Endothelial cell (in vitro differentiated cells): ENCODE data around the gene PRB4. TPM values are rescaled to one million over a fixed set of nuclear protein-coding genes. Genes with fewer than 3 reads are reported as not detected.
"Not testable (repeated sequence)": the region's sequence is repeated elsewhere in the genome, so short reads cannot be mapped to it uniquely, and the experiment has no call there.

Experiments
- DNase-seq: peaks from one replicate; pipeline ENCODE4 v3.0.0; 2021; ENCODE audit warnings: low spot score
- H3K27ac Mint-ChIP-seq: one replicate; pipeline ENCODE4 v1.8.0; 2021; ENCODE audit warnings: mixed read lengths, inconsistent platforms; ENCODE audit not compliant: unreplicated experiment
- H3K27me3 Mint-ChIP-seq: one replicate; pipeline ENCODE4 v1.8.0; 2021; ENCODE audit warnings: mild to moderate bottlenecking, moderate library complexity, mixed read lengths, inconsistent platforms; ENCODE audit not compliant: unreplicated experiment
- H3K36me3 Mint-ChIP-seq: one replicate; pipeline ENCODE4 v1.8.0; 2021; ENCODE audit warnings: mild to moderate bottlenecking, low read depth, mixed read lengths, inconsistent platforms; ENCODE audit not compliant: unreplicated experiment
- H3K4me1 Mint-ChIP-seq: one replicate; pipeline ENCODE4 v1.8.0; 2021; ENCODE audit warnings: mild to moderate bottlenecking, mixed read lengths, inconsistent platforms; ENCODE audit not compliant: unreplicated experiment
- H3K4me3 Mint-ChIP-seq: one replicate; pipeline ENCODE4 v1.8.0; 2021; ENCODE audit warnings: mild to moderate bottlenecking, mixed read lengths, inconsistent platforms; ENCODE audit not compliant: unreplicated experiment
- H3K9me3 Mint-ChIP-seq: one replicate; pipeline ENCODE4 v1.8.0; 2021; ENCODE audit warnings: mixed read lengths, inconsistent platforms; ENCODE audit not compliant: unreplicated experiment
- long read RNA-seq: library from polyadenylated mRNA; unstranded; transcript quantifications from one replicate; pipeline ENCODE4 v2.0.0, GENCODE V29; 2020; ENCODE audit not compliant: unreplicated experiment
- total RNA-seq: library from RNA; stranded (reverse); fragmentation: NEBNext Ultra II Directional; extraction: Animal tissue kit (Norgen Biotek cat#: 25700); gene quantifications from one replicate; pipeline ENCODE4 v1.2.1, GENCODE V29; 2021; ENCODE audit not compliant: unreplicated experiment
- TF ChIP-seq, protein P1 (sequence below): fragments of 200-600 bp; sonication (generic); IDR thresholded peaks from one replicate; pipeline ENCODE4 v1.5.0; 2021; ENCODE audit warnings: antibody characterized with exemption; ENCODE audit not compliant: unreplicated experiment

The PRB4 gene
- total RNA-seq, result not detected
- long read RNA-seq, result 0 reads

GRCh38 chr12:11310336-11310735, at the start of gene PRB4:
PRB4 (minus strand) TSS chr12:11310436; CDS start chr12:11310398, 38 bp downstream.
- no peaks in the 10 kb centered on the region for H3K36me3 Mint-ChIP-seq
- peaks cover 4% of the 10 kb centered on the region for H3K4me1 Mint-ChIP-seq
- TF ChIP-seq, protein P1, sequence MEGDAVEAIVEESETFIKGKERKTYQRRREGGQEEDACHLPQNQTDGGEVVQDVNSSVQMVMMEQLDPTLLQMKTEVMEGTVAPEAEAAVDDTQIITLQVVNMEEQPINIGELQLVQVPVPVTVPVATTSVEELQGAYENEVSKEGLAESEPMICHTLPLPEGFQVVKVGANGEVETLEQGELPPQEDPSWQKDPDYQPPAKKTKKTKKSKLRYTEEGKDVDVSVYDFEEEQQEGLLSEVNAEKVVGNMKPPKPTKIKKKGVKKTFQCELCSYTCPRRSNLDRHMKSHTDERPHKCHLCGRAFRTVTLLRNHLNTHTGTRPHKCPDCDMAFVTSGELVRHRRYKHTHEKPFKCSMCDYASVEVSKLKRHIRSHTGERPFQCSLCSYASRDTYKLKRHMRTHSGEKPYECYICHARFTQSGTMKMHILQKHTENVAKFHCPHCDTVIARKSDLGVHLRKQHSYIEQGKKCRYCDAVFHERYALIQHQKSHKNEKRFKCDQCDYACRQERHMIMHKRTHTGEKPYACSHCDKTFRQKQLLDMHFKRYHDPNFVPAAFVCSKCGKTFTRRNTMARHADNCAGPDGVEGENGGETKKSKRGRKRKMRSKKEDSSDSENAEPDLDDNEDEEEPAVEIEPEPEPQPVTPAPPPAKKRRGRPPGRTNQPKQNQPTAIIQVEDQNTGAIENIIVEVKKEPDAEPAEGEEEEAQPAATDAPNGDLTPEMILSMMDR, result no peak
- DNase-seq, result no peak
- no peaks in the 10 kb centered on the region for H3K9me3 Mint-ChIP-seq
- no peak within 1 kb of the TSS for H3K4me3 Mint-ChIP-seq
- peaks cover 2% of the 10 kb centered on the region for H3K27me3 Mint-ChIP-seq
- no peak within 1 kb of the TSS for H3K27ac Mint-ChIP-seq

- H3K27me3 Mint-ChIP-seq, DNase-seq, H3K4me1 Mint-ChIP-seq, H3K27ac Mint-ChIP-seq, H3K9me3 Mint-ChIP-seq, H3K4me3 Mint-ChIP-seq, H3K36me3 Mint-ChIP-seq: not testable (repeated sequence)
Measured at GRCh38 chr12:11351736-11352135, 41.5 kb upstream of the PRB4 start.

- H3K27me3 Mint-ChIP-seq, result no peaks in the 10 kb centered on the region
- no peak for DNase-seq
- H3K27ac Mint-ChIP-seq, result no peak overlapping the region
- H3K4me3 Mint-ChIP-seq, result no peak overlapping the region
- H3K36me3 Mint-ChIP-seq, result no peaks in the 10 kb centered on the region
- H3K9me3 Mint-ChIP-seq, result no peaks in the 10 kb centered on the region
- peaks cover 2% of the 10 kb centered on the region for H3K4me1 Mint-ChIP-seq
- TF ChIP-seq, protein P1, result no peak
Measured at GRCh38 chr12:11348439-11348838, 38.2 kb upstream of the PRB4 start.

- Mint-ChIP-seq H3K4me1 (peaks cover 2% of the 10 kb centered on the region), H3K27me3 (no peaks in the 10 kb centered on the region), H3K27ac (no peak overlapping the region), H3K9me3 (no peaks in the 10 kb centered on the region), H3K4me3 (no peak overlapping the region), H3K36me3 (no peaks in the 10 kb centered on the region)
- TF ChIP-seq, protein P1, result peak; percentile 73
- DNase-seq, result no peak
Measured at GRCh38 chr12:11347810-11348209, 37.6 kb upstream of the PRB4 start.

DNA sequence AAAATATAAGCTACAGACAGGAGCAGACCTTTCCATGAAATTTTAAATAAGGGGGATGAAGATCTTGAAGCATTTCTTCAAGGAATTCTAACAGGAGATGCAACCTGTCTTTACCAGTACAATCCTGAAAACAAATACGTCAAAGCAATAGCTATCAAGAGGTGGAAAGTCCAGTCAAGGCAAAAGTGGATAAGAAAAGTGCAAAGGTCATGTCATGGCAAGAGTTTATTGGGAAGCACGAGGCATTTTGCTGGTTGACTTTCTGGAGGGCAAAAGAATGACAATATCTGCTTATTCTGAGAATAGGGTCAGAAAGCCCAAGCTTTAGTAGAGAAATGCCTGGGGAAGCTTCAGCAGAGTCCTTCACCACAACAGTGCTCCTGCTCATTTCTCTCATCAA, 34.3 kb upstream of the PRB4 start:
- no peaks in the 10 kb centered on the region for H3K9me3 Mint-ChIP-seq
- no peaks in the 10 kb centered on the region for H3K27me3 Mint-ChIP-seq
- no peak overlapping the region for H3K27ac Mint-ChIP-seq
- no peak for DNase-seq
- TF ChIP-seq, protein P1, result no peak
- H3K36me3 Mint-ChIP-seq, result no peaks in the 10 kb centered on the region
- no peak overlapping the region for H3K4me3 Mint-ChIP-seq
- H3K4me1 Mint-ChIP-seq, result no peaks in the 10 kb centered on the region
